ENCODE data around the gene METTL22.

- no peak for TF ChIP-seq POLR2A (IDR thresholded peaks at IDR 0.05)
- no peak for TF ChIP-seq CTCF (IDR thresholded peaks at IDR 0.05)
Measured at GRCh38 chr16:8600144-8600775, 21.2 kb upstream of the METTL22 start.
